GM12878 (cell line): ENCODE measurements around the gene GALR3. TPM values are rescaled to one million over a fixed set of nuclear protein-coding genes. Genes with fewer than 3 reads are reported as not detected.
A peak's percentile ranks its signal among the peaks of the same experiment; 100 is the strongest.

Experiments used
- ATAC-seq: fragments of 200-7000 bp; cut with Tn5 transposase; 3 replicates; pipeline ENCODE4 v1.9.1; 2020; ENCODE audit warnings: mild to moderate bottlenecking, moderate library complexity
- BruUV-seq: library from RNA; stranded (reverse); fragments of 400-500 nt; replicated peaks from 2 replicates; lab custom pipeline; 2021; lab: Mats Ljungman, UMichigan
- CTCF ChIA-PET: fragments of 300-600 bp; sonication (Branson Sonifier 250); formaldehyde crosslinking; extraction: SDS; loops from one replicate; lab custom pipeline; 2021; ENCODE audit warnings: inconsistent platforms; lab: Yijun Ruan, JAX
- POLR2A ChIA-PET: fragments of 350-600 bp; formaldehyde crosslinking; extraction: SDS; loops from one replicate; lab custom pipeline; 2021; ENCODE audit warnings: inconsistent platforms; lab: Charles Lee
- RAD21 ChIA-PET: fragments of 300-600 bp; sonication (Branson Sonifier 250); formaldehyde crosslinking; loops from one replicate; lab custom pipeline; 2023; ENCODE audit warnings: antibody characterized with exemption; ENCODE audit not compliant: unreplicated experiment; lab: Charles Lee
- SMC1A ChIA-PET: fragments of 300-600 bp; sonication (Branson Sonifier 250); formaldehyde crosslinking; loops from one replicate; lab custom pipeline; 2023; ENCODE audit not compliant: unreplicated experiment, uncharacterized antibody; lab: Charles Lee
- DNase-seq: peaks from one replicate; pipeline ENCODE4 v3.0.0-alpha.2; 2011; ENCODE audit warnings: low read depth, low spot score
- FAIRE-seq: peaks from 3 replicates; lab custom pipeline; 2011; peaks lifted over from hg19 to GRCh38; lab: Jason Lieb, UNC
- H2AFZ ChIP-seq: 2 replicates; pipeline ENCODE4 v1.6.0; 2011; ENCODE audit warnings: low read depth, low read length, control low read depth; ENCODE audit not compliant: control insufficient read depth
- H3K27ac ChIP-seq: 2 replicates; pipeline ENCODE4 v1.5.1; 2011; ENCODE audit warnings: control low read depth; ENCODE audit not compliant: control insufficient read depth, insufficient read depth
- H3K27me3 ChIP-seq, 2 experiments: replicated peaks in 1 of 2; 2 replicates each; pipeline versions ENCODE4 v1.6.0 to v1.6.1; 2011; ENCODE audit warnings: low read length in 1 of 2; ENCODE audit not compliant: control insufficient read depth in 2 of 2, insufficient read depth in 2 of 2
- H3K36me3 ChIP-seq, 2 experiments: 2 replicates each; pipeline ENCODE4 v1.5.1; 2011; ENCODE audit warnings: low read length in 1 of 2; ENCODE audit not compliant: control insufficient read depth in 2 of 2, insufficient read depth in 2 of 2
- H3K4me1 ChIP-seq: 2 replicates; pipeline ENCODE4 v1.6.1; 2011; ENCODE audit warnings: mild to moderate bottlenecking, low read length, moderate library complexity, mixed read lengths; ENCODE audit not compliant: control insufficient read depth, insufficient read depth
- H3K4me2 ChIP-seq: 2 replicates; pipeline ENCODE4 v1.6.0; 2011; ENCODE audit warnings: control low read depth; ENCODE audit not compliant: control insufficient read depth, insufficient read depth
- H3K4me3 ChIP-seq: fragments of 200-600 bp; sonication (generic); 2 replicates; pipeline ENCODE4 v1.5.1; 2016
- H3K79me2 ChIP-seq: 2 replicates; pipeline ENCODE4 v1.6.0; 2011; ENCODE audit warnings: low read length; ENCODE audit not compliant: control insufficient read depth, insufficient read depth
- H3K9ac ChIP-seq: 2 replicates; pipeline ENCODE4 v1.8.0; 2011; ENCODE audit warnings: low read length, control low read depth, mixed read lengths; ENCODE audit not compliant: control insufficient read depth, insufficient read depth
- H3K9me3 ChIP-seq: replicated peaks from 3 replicates; pipeline ENCODE4 v1.5.1; 2011; ENCODE audit warnings: mild to moderate bottlenecking, low read length; ENCODE audit not compliant: control insufficient read depth, insufficient read depth
- H4K20me1 ChIP-seq: 2 replicates; pipeline ENCODE4 v1.6.0; 2011; ENCODE audit not compliant: control insufficient read depth, insufficient read depth
- ASH2L ChIP-seq: fragments of 300-600, 200-600 bp; sonication (generic); IDR thresholded peaks from 2 replicates; pipeline ENCODE4 v1.6.1; 2017; ENCODE audit warnings: low read depth, mild to moderate bottlenecking, borderline replicate concordance
- CEBPB ChIP-seq, 2 experiments: fragments of 150-350 bp in 1 of 2; IDR thresholded peaks; 2 replicates each; pipeline ENCODE4 v1.6.1; 2012 to 2014; ENCODE audit warnings: low read depth in 2 of 2, low read length in 2 of 2, borderline replicate concordance in 1 of 2, inconsistent platforms in 1 of 2
- GATAD2B ChIP-seq: fragments of 450-650 bp; conservative IDR thresholded peaks from 2 replicates; pipeline ENCODE4 v1.6.1; 2017; ENCODE audit warnings: low read depth, mild to moderate bottlenecking, moderate library complexity
- SMC3 ChIP-seq: IDR thresholded peaks from 2 replicates; pipeline ENCODE4 v1.6.1; 2011; ENCODE audit warnings: low read length, improper control_type of control experiment, borderline replicate concordance
- SUZ12 ChIP-seq: fragments of 200-600 bp; sonication (generic); IDR thresholded peaks from one replicate; pipeline ENCODE4 v1.6.1; 2018; ENCODE audit warnings: antibody characterized with exemption, mild to moderate bottlenecking; ENCODE audit not compliant: unreplicated experiment
- ZBTB11 ChIP-seq: fragments of 450-650 bp; formaldehyde crosslinking; IDR thresholded peaks from 2 replicates; pipeline ENCODE4 v1.5.0; 2022; ENCODE audit warnings: mild to moderate bottlenecking, missing genetic modification characterization
- ZNF207 ChIP-seq: fragments of 450-650 bp; IDR thresholded peaks from 2 replicates; pipeline ENCODE4 v1.6.1; 2014; ENCODE audit warnings: antibody characterized with exemption, mild to moderate bottlenecking, borderline replicate concordance
- ZNF687 ChIP-seq: fragments of 450-650 bp; IDR thresholded peaks from 2 replicates; pipeline ENCODE4 v1.6.1; 2017; ENCODE audit warnings: mild to moderate bottlenecking, moderate library complexity
- WGBS: methylation state at CpG from one replicate; pipeline ENCODE4 v1.1.6; 2016; ENCODE audit warnings: low lambda C conversion rate; ENCODE audit not compliant: insufficient replicate concordance, insufficient coverage; ENCODE audit errors: missing lambda C conversion rate; 5-methylcytosine and 5-hydroxymethylcytosine counted together
- in situ Hi-C: fragments of 300-500 bp; cut with MboI; formaldehyde crosslinking; loops from 9 replicates; pipeline ENCODE4 v1.14.3; 2018; ENCODE audit warnings: mixed read lengths
- intact Hi-C: fragments of 100-400 bp; cut with micrococcal nuclease; formaldehyde crosslinking; loops from one replicate; pipeline ENCODE4 v1.14.2; 2022; ENCODE audit not compliant: unreplicated experiment
- polyA plus RNA-seq, 11 experiments: library from polyadenylated mRNA; depleted of rRNA in 4 of 11; unstranded in 6 of 11; stranded (reverse) in 5 of 11; fragments of >200 nt; fragmentation: Nextera tagmentation in 4 of 11; fragmentation: Illumina TruSeq in 1 of 11; extraction: Ambion mirVana in 4 of 11; extraction: Trizol in 1 of 11; gene quantifications; 1 replicate in 1 of 11; 2 replicates in 10 of 11; pipeline versions ENCODE4 v1.2.1 to v1.2.3, GENCODE V29; 2011 to 2016; ENCODE audit warnings: inconsistent platforms in 2 of 11, missing spikeins in 2 of 11, low read depth in 1 of 11
- total RNA-seq, 4 experiments: library from RNA; depleted of rRNA in 3 of 4; stranded (reverse); fragments of >200 nt in 3 of 4; fragmentation: Illumina TruSeq in 1 of 4; extraction: Trizol in 1 of 4; gene quantifications; 2 replicates each; pipeline versions ENCODE4 v1.2.1 to v1.2.3, GENCODE V29; 2013 to 2021

GALR3 gene
- total and polyA plus RNA-seq, 10 of the 15 experiments (the other 5 are each of a cell fraction or from before 2014, with no cell fraction given): not detected

GRCh38 chr22:37849089-37849751 lies 26.0 kb downstream of the GALR3 start, which contains the start of gene EIF3L (continued):
- TF ChIP-seq ZBTB11 (CRISPR knock-in tag): no peak
- peak; percentile 78 for TF ChIP-seq GATAD2B
- TF ChIP-seq CEBPB (IDR thresholded peaks at IDR 0.05; ENCODE audit: borderline replicate concordance in 1 of 2, low read depth in 2 of 2, low read length in 2 of 2): no peak

- Histone ChIP-seq H3K9me3 (peaks cover 2% of the 10 kb centered on the region; the same call in 1 of the 3 replicates), H3K4me1 (peaks cover 3% of the 10 kb centered on the region; the same call in 1 of the 2 replicates), H3K27me3 (no peaks in the 10 kb centered on the region), H3K36me3 (peaks cover 7 to 35% of the 10 kb centered on the region in 2 experiments), H2AFZ (no peak overlapping the region)
- TF ChIP-seq SUZ12 (no peak), ZNF687 (no peak), SMC3 (no peak), ZNF207 (no peak), ASH2L (no peak)
- TF ChIP-seq, all 136 proteins: peak for 0
- H3K79me2 ChIP-seq: peaks cover 47% of the 10 kb centered on the region
- H3K4me3 ChIP-seq: peak overlapping the region; percentile 90; the same call in 1 of the 2 replicates
- ChIA-PET CTCF (interaction anchor here (0.9 to 4.1 kb wide), 3 partner anchors 12 to 244 kb away, joined by 3 to 32 read pairs (median 11); no protein-coding TSS in a partner anchor), POLR2A (no interaction called here), SMC1A (interaction anchor here (0.6 to 2.9 kb wide), 5 partner anchors 13 to 204 kb away, joined by 3 to 12 read pairs (median 4); partner anchors contain the start of genes C22orf23 and POLR2F), RAD21 (no interaction called here)
- H3K4me2 ChIP-seq: peak overlapping the region; percentile 80
- no peak overlapping the region for H3K27ac ChIP-seq
- intact Hi-C loops: no loop called here
- 96% methylated on average over 4 of the region's 4 CpGs for WGBS
- H3K9ac ChIP-seq: peak overlapping the region; percentile 86
- BruUV-seq: TSS peak; percentile 38
- no peak for DNase-seq
- H4K20me1 ChIP-seq: no peaks in the 10 kb centered on the region; the same call in 1 of the 2 replicates
- no peak for ATAC-seq
- FAIRE-seq: no peak
- in situ Hi-C loops: no loop called here
Observed at GRCh38 chr22:37850801-37851200, 27.6 kb downstream of the GALR3 start.
